GM21717 (cell line): ENCODE results near the gene CAP2.
"Not testable (repeated sequence)": the region's sequence is repeated elsewhere in the genome, so short reads cannot be mapped to it uniquely, and the experiment has no call there.

Experiments
- ATAC-seq: cut with Tn5 transposase; IDR thresholded peaks from one replicate; pipeline ENCODE4 v1.9.1; 2021; ENCODE audit warnings: mild to moderate bottlenecking, moderate library complexity; ENCODE audit not compliant: unreplicated experiment

CAP2 gene

GRCh38 chr6:17395112-17395511, 1.7 kb downstream of the CAP2 start:
- no peak for ATAC-seq

- ATAC-seq = no peak
These were observed 2.9 kb downstream of the CAP2 start for GRCh38 chr6:17396256-17396655.

GRCh38 chr6:17397764-17398194, 4.4 kb downstream of the CAP2 start:
- no peak for ATAC-seq

GRCh38 chr6:17405181-17405943, 12.0 kb downstream of the CAP2 start:
- ATAC-seq = not testable (repeated sequence)

GRCh38 chr6:17405944-17406245, 12.5 kb downstream of the CAP2 start:
- no peak for ATAC-seq

- ATAC-seq = no peak
These were observed 14.7 kb downstream of the CAP2 start for GRCh38 chr6:17408081-17408480.

- ATAC-seq = no peak
These were observed 16.9 kb downstream of the CAP2 start for GRCh38 chr6:17410281-17410680.

- ATAC-seq = no peak
These were observed 19.9 kb downstream of the CAP2 start for GRCh38 chr6:17413313-17413750.

GRCh38 chr6:17414395-17414794, 21.0 kb downstream of the CAP2 start:
- ATAC-seq = not testable (repeated sequence)

- ATAC-seq = no peak
These were observed 21.9 kb downstream of the CAP2 start for GRCh38 chr6:17415321-17415720.

GRCh38 chr6:17416806-17417205, 23.4 kb downstream of the CAP2 start:
- no peak for ATAC-seq

GRCh38 chr6:17417817-17418216, 24.4 kb downstream of the CAP2 start:
- ATAC-seq = no peak

- ATAC-seq = no peak
These were observed 25.1 kb downstream of the CAP2 start for GRCh38 chr6:17418281-17419188.

- no peak for ATAC-seq
These were observed 25.8 kb downstream of the CAP2 start for GRCh38 chr6:17419189-17419575.

GRCh38 chr6:17420368-17420767, 27.0 kb downstream of the CAP2 start:
- no peak for ATAC-seq

- ATAC-seq = no peak
These were observed 28.0 kb downstream of the CAP2 start for GRCh38 chr6:17421406-17421805.

GRCh38 chr6:17423026-17423425, 29.6 kb downstream of the CAP2 start:
- ATAC-seq = no peak

- ATAC-seq = no peak
These were observed 33.7 kb downstream of the CAP2 start for GRCh38 chr6:17427062-17427461.

GRCh38 chr6:17427617-17428016, 34.2 kb downstream of the CAP2 start:
- ATAC-seq = no peak

GRCh38 chr6:17428595-17429120, 35.3 kb downstream of the CAP2 start:
- not testable (repeated sequence) for ATAC-seq

GRCh38 chr6:17429383-17430061, 36.1 kb downstream of the CAP2 start:
- no peak for ATAC-seq
